Measurements from ENCODE around the gene RNF181. TPM values are rescaled to one million over a fixed set of nuclear protein-coding genes. Genes with fewer than 3 reads are reported as not detected.

Gene RNF181
- total RNA-seq, 1 experiment from 2014 or later, result 123 TPM

- CTCF ChIA-PET, result interaction anchor here (0.6 to 2.5 kb wide), 7 partner anchors 9 to 171 kb away, joined by 3 to 7 read pairs (median 4); partner anchors contain the start of genes C2orf68, RNF181 and VAMP8
- peaks cover 34% of the 10 kb centered on the region for H3K4me1 ChIP-seq
- no TSS peak for BruUV-seq (replicated peaks)
- H3K27me3 ChIP-seq (replicated peaks; ENCODE audit: control insufficient read depth, insufficient read depth, low read length), result no peaks in the 10 kb centered on the region
- H3K27me3 Mint-ChIP-seq (ENCODE audit: insufficient read depth, unreplicated experiment), result no peaks in the 10 kb centered on the region
- intact Hi-C loops (cut with micrococcal nuclease; ENCODE audit: unreplicated experiment), result loop anchor here (1.0 kb wide), 4 partner anchors 16 to 41 kb away; partner anchors contain the start of genes TMEM150A and VAMP8
- H3K27ac Mint-ChIP-seq (ENCODE audit: unreplicated experiment), result peak overlapping the region; percentile 98
- DNase-seq, result no peak
- POLR2A ChIA-PET, result interaction anchor here (0.6 to 3.0 kb wide), 20 partner anchors 9 to 428 kb away, joined by 3 to 24 read pairs (median 7); partner anchors contain the start of genes ELMOD3, MAT2A, RETSAT and RNF181
- peak overlapping the region; percentile 65 for H3K4me3 ChIP-seq (ENCODE audit: low read depth, low read length)
- peaks cover 48% of the 10 kb centered on the region for H3K36me3 Mint-ChIP-seq (ENCODE audit: insufficient read depth, unreplicated experiment)
- TF ChIP-seq CTCF (IDR thresholded peaks at IDR 0.05; ENCODE audit: insufficient read depth in 1 of 2, low read depth in 1 of 2, low read length in 1 of 2, severe bottlenecking in 1 of 2, unreplicated experiment in 1 of 2), result no peak
- H3K4me1 Mint-ChIP-seq (ENCODE audit: low read depth, unreplicated experiment), result peaks cover 26% of the 10 kb centered on the region
- no peaks in the 10 kb centered on the region for H3K9me3 Mint-ChIP-seq (ENCODE audit: unreplicated experiment)
- peak overlapping the region; percentile 96 for H3K4me3 Mint-ChIP-seq (ENCODE audit: unreplicated experiment)
- H3K36me3 ChIP-seq (ENCODE audit: control insufficient read depth, insufficient read depth, low read length), result no peaks in the 10 kb centered on the region
- no peaks in the 10 kb centered on the region for H3K9me3 ChIP-seq
These were observed 34.7 kb upstream of the RNF181 start for GRCh38 chr2:85560812-85561279.

GRCh38 chr2:85561280-85562212 is 34.0 kb upstream of the RNF181 start, which contains the start of gene GGCX:
TSS of gene GGCX (minus strand) at chr2:85561493. CDS start at chr2:85561428, 65 bp downstream.
- peaks cover 26% of the 10 kb centered on the region for H3K4me1 Mint-ChIP-seq (ENCODE audit: low read depth, unreplicated experiment)
- TSS peak; percentile 96 for BruUV-seq (replicated peaks)

More at GRCh38 chr2:85561280-85562212, 34.0 kb upstream of the RNF181 start, which contains the start of gene GGCX:
- intact Hi-C loops (cut with micrococcal nuclease; ENCODE audit: unreplicated experiment), result loop anchor here (1.0 kb wide), 4 partner anchors 16 to 41 kb away; partner anchors contain the start of genes TMEM150A and VAMP8
- Mint-ChIP-seq H3K9me3 (ENCODE audit: unreplicated experiment) (no peaks in the 10 kb centered on the region), H3K4me3 (ENCODE audit: unreplicated experiment) (peak within 1 kb of the TSS; percentile 96), H3K36me3 (ENCODE audit: insufficient read depth, unreplicated experiment) (peaks cover 41% of the 10 kb centered on the region), H3K27me3 (ENCODE audit: insufficient read depth, unreplicated experiment) (no peaks in the 10 kb centered on the region), H3K27ac (ENCODE audit: unreplicated experiment) (peak within 1 kb of the TSS; percentile 98)
- ChIA-PET POLR2A (interaction anchor here (0.6 to 3.0 kb wide), 24 partner anchors 10 to 548 kb away, joined by 3 to 24 read pairs (median 7); partner anchors contain the start of genes C2orf68, ELMOD3, MAT2A and RETSAT), CTCF (interaction anchor here (0.6 to 2.5 kb wide), 13 partner anchors 9 to 720 kb away, joined by 3 to 13 read pairs (median 4); partner anchors contain the start of genes C2orf68, MAT2A, RNF181 and VAMP8)
- H3K4me3 ChIP-seq (ENCODE audit: low read depth, low read length), result peak within 1 kb of the TSS; percentile 65
- DNase-seq, result peak; percentile 96 to 97
- no peaks in the 10 kb centered on the region for H3K9me3 ChIP-seq
- TF ChIP-seq CTCF (IDR thresholded peaks at IDR 0.05; ENCODE audit: insufficient read depth in 1 of 2, low read depth in 1 of 2, low read length in 1 of 2, severe bottlenecking in 1 of 2, unreplicated experiment in 1 of 2), result no peak
- H3K36me3 ChIP-seq (ENCODE audit: control insufficient read depth, insufficient read depth, low read length), result no peaks in the 10 kb centered on the region
- no peaks in the 10 kb centered on the region for H3K27me3 ChIP-seq (replicated peaks; ENCODE audit: control insufficient read depth, insufficient read depth, low read length)
- H3K4me1 ChIP-seq, result peaks cover 34% of the 10 kb centered on the region

All from Caco-2 (cell line).